Eye (tissue), 1 donor: ENCODE results near the gene ATXN7.

Experiments
- DNase-seq: peaks from one replicate; pipeline ENCODE4 v3.0.0-alpha.2; 2015

The ATXN7 gene

GRCh38 chr3:63909431-63909830 is 45.8 kb downstream of the ATXN7 start:
- no peak for DNase-seq

GRCh38 chr3:63910001-63910400 is 46.3 kb downstream of the ATXN7 start:
- DNase-seq: no peak

DNA sequence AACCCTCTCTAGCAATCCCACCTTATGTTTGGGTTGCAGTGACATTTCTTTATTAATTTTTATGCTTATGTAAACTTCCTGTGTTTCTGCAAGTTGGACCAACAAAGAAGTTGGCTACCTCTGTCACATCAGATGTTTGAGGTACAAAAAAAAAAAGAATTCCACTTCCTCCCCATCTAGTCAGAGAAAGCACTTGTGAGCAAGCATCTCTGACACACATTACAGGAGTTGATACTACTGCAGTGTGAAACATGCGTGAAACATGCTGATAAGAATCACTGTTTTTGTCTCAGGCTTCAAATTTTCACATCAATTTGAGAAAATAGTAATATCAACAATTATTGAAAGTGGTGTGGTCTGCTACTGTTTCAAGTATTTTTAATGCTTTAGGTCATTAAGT is 47.2 kb downstream of the ATXN7 start:
- DNase-seq: peak; percentile 18

- DNase-seq: no peak
Measured at GRCh38 chr3:63911509-63911872, 47.8 kb downstream of the ATXN7 start.

DNA sequence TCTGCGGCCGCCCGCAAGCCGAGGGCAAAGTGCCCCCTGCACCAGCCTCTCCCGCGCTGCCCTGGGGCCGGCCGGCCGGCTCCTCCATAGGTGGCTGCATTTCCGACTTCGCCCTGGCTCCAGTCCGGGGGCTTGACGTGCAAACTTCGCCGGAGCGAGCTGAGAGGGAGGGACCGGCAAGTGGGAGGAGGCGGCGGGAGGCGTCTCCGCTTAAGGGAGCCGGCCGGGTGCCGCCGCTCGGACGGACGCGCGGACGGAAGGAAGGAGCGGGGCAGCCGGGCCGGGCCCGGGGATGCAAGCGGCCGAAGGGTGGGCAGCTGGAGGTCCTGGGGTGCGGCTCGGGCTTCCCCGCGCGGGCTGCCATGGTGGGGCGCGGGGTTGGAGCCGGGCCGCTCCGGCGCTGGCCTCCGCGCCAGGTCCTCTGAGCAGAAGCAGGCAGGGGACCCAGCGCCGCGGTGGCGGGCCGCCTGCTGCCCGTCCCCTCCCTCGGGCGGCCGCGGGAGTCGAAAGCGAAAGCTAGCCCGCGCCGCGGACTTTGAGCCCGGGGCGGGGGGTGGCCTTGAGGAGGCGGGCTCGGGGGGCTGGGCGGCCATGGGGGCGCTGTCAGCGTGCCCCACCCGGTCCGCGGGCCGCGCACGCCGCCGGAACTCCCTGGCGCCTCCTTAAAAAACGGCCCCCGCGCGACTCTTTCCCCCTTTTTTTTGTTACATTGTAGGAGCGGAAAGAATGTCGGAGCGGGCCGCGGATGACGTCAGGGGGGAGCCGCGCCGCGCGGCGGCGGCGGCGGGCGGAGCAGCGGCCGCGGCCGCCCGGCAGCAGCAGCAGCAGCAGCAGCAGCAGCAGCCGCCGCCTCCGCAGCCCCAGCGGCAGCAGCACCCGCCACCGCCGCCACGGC is 48.5 kb downstream of the ATXN7 start, which contains the start of gene SCAANT1:
TSS of gene SCAANT1 (minus strand) at position 511 of the 895 bp plus-strand sequence.
- peak; percentile 94 for DNase-seq

DNA sequence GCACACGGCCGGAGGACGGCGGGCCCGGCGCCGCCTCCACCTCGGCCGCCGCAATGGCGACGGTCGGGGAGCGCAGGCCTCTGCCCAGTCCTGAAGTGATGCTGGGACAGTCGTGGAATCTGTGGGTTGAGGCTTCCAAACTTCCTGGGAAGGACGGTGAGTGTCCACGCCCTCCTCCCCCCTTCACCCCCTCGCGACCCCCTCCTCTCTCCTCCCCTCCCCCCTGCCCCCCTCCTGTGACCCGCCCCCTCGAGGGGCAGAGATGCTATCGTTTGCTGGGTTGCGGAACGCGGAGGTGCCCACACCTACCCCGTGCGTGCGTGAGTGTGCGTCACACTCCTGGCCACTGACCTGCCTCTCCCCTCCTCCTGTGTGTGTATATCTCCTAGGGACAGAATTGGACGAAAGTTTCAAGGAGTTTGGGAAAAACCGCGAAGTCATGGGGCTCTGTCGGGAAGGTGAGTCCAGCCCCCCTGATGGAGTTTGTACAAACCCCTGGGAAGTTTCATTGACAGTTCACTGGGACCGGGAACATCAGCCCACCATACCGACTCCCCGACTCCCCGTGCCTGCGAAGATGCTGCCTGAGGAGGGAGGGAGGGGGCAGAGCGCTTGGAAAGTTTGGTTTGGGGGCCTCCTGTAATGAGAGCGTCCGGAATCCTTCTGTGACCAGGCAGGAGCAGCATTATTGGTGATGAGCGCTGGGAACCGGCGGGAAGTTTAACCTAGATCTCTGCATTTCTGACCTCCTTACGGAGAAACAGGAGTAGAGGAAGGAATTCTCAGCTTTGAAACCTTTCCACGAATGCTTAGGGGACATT is 49.3 kb downstream of the ATXN7 start:
- DNase-seq: peak; percentile 81

DNA sequence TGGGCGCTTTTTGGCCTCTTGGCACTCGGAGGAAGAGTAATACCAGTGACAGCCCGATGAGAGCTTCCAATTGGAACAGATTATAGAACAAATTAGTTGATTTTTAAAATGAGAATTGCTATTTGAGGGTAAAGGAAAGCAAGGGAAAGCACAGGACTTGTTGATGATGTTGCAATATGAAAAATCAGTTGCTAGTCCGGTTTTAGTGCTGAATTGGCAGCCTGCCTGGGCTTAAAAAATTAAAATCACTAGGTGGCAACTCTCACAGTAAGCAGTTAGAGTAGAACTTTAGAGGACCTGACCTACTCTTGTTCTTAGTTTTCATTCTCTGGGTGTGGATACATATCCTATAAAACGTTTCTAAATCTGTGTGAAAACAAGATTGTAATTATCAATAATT is 50.6 kb downstream of the ATXN7 start:
- DNase-seq: peak; percentile 12

- no peak for DNase-seq
Measured at GRCh38 chr3:63918321-63918720, 54.7 kb downstream of the ATXN7 start.

DNA sequence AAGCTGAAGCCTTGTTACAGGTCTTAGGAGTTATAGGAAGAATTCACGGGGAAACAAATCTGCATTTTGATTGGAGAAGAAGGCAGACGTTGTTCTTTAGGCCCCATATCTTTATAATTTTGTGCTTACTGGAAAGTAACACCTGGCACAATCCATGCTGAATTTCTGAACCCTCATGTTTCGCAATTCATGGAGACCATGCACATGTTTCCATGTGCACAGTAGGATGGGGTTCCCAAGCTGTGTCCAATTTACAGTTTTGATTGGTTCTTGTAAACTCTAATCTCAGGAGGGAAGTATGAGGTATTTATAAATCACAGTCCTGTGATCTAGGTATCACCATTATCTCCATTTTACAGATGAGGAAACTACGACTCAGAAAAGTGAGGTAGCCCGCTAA is 56.3 kb downstream of the ATXN7 start:
- no peak for DNase-seq

- no peak for DNase-seq
Measured at GRCh38 chr3:63921741-63922482, 58.2 kb downstream of the ATXN7 start.

DNA sequence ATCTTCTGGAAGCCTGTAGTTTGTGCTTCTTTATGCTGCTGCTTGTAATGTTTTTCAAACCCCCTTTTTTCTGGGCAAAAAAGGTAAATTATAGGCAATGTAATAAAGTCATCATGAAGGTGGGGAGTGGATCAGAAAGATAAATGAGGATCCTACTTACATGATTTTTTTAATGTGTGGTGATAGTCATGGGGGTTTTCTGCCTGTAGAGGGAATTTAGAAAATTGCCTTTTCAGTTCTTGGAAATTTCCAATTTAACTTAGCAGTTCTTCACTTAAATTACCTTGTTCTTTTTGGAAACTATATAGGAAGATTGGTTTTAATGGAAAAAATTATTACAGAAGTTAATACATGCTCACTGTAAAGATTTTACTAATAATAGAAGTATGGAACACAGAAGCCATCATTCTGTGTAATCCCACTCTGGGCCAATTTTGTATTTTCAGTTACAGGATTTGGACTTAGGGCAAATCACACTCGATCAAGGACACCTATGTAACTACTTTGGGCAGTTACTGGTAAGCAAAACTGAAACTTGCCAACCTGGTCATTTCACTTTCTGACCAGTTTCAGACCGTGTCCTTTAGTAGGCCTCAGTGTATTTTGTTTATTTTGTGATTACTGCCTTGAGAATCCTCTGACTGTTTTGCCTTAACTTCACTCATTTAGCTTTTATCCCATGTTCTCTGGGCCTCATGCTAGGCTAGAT is 59.0 kb downstream of the ATXN7 start:
- no peak for DNase-seq

DNA sequence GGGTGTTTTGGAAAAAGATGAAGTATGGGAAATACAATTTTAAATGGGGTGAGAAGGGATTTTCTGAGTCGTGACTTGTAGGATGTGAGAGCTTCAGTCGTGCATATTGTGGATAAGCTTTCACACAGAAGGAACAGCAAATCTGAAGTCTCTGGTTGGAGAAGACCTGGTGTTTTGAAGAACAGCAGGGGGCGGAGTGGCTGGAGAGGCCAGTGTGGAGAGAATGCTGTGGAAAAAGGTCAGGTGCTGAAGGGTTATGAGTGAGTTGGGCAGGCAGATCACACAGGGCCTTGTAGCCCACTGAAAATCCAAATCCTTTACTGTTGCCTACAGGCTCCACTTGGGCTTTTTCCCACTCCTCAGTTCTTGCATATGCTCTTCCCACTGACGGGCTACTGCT is 62.6 kb downstream of the ATXN7 start:
- no peak for DNase-seq

- DNase-seq: no peak
Measured at GRCh38 chr3:63927422-63928280, 64.0 kb downstream of the ATXN7 start.

DNA sequence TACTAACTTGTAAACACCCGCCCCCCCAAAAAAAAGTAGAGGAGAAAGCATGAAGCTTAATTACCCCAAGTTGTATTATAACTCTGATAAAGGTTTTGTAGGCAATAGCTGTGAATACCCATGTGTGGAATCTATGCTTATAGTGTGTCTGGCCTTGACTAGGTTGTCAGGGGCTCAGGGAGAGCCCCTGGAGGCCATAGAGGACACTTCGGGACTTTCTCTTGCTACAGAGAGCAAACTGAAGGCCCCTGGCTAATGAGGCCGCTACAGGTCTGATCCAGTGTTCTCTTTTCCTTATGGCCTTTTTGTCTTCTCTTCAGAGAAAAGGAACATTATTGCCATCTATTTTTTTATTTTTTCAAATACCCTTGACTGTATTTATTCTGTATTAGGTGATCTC is 67.6 kb downstream of the ATXN7 start:
- DNase-seq: no peak

DNA sequence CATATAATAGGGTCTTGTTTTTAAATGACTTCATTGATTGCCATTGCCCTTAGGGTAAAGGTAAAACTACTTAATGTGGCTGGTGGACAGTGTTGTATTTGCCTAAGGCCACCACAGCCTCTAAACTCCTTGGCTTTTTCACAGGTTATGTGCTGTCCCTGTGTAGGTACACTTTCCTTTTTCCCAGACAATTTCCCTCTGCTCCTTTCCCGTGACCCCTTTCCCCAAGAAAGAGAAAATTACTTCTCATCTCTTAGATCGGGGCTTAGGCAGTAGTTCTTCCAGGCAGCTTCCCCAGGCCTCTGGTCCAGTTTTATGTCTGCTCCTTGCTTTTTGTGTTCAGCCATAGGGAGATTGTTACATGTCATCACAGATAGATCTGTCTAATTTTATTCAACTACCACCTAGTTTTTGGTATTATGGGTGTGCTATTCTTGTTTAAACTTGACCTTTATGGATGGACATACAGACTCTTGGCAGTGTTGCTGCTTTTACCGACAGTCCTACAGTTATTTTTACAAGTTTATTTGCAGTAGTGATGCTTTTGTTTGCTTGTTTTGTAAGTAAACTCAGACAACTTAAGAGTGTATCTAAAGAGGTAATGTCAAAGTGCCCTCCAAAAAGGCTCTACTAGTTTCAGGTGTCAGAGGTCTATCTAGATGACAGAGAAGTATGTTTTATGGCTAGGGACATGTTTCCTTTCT is 69.0 kb downstream of the ATXN7 start:
- no peak for DNase-seq

GRCh38 chr3:63933459-63933858 is 69.8 kb downstream of the ATXN7 start:
- DNase-seq: no peak

DNA sequence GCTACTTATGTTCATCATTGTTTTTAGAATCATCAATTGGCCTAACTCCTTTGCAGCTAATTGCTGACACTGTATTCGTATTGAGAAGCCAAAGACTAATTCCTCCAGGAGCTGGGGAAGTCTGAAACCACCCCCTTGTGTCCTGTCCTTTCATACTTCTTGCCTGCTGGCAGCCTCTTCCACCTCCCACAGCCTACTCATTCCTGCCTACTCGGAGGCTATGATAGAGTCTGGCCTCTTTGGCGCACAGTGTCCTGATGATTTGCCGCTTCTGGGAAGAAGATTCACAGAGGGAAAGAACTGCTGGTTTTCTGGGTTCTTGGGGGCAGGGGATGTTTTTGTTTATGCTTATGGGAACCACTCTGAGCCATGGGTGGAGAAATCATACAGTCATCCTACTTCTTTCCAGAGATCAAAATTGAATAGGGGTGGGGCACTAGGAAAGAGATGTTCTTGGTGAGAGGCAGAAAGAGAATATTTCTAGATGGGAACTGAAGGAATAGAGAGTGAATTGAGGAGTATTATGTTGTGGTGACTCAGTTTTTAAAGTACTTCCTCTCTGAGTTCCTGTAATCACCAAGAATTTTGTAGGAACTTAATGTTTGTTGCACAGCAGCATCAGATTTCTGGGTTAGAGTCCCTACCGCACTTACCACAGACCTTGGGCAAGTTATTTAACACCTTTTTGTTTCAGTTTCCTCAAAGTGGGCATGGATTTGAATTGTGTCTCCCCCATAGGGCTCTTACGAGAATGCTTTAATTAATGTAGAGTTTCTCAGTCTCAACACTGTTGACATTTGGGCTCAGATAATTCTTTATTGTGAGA is 70.6 kb downstream of the ATXN7 start:
- DNase-seq: no peak

- DNase-seq: no peak
Measured at GRCh38 chr3:63936925-63937324, 73.3 kb downstream of the ATXN7 start.

DNA sequence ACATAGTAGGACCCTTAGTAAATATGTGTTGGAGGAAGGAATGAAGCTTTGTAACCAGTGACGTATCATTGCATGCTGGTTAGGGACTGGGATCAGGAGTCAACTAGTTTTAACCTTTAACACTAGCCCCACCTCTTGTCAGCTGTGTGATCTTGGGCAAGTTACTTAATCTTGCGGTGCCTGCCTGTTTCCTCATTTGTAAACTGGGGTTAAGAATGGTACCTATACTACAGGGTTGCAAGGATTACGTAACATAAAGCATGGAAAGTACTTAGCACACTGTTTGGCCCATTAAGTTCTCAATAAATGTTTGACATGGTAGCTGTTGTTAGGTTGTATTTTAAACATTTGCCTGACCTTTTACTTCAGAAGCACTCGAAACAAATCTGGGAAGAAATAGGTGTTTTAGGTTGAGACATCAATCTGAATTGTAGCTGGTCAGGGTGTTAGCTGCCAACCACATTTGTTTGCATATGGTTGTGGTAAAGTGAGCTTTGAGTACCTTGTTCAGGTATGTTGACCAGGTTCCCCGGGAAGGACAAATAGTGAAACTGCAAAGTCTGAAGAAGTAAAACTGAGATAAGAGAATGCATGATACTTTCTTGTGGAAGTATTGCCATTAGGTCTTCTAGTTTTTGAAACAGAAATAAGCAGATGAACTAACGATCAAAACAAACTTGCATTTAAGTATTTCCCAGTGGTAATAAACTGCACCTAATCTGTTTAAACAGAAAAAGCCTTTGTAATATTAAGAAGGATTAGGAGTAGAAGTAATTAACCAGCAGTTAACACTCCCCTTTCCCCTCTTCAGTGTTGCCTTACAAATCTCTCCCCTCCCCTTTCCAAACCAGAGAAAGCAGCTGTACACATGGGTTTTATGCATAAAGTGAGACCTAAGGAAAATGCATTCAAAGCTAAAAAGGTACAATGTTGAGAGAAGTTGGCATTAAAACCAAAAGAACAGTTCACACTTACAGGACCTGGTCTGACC is 74.3 kb downstream of the ATXN7 start:
- no peak for DNase-seq
